KOPT-K1 (cell line): ENCODE results near the gene PKD2L1.
"Not testable (repeated sequence)": the region's sequence is repeated elsewhere in the genome, so short reads cannot be mapped to it uniquely, and the experiment has no call there.

Experiments
- H3K27ac ChIP-seq: fragments of 200-600 bp; sonication (generic); 2 replicates; pipeline ENCODE4 v1.5.1; 2016; ENCODE audit warnings: antibody characterized with exemption, mild to moderate bottlenecking, low read depth, low read length; ENCODE audit not compliant: poor library complexity, severe bottlenecking
- H3K36me3 ChIP-seq: fragments of 200-600 bp; sonication (generic); 2 replicates; pipeline ENCODE4 v1.5.1; 2017; ENCODE audit warnings: antibody characterized with exemption, mild to moderate bottlenecking, low read length, moderate library complexity; ENCODE audit not compliant: insufficient read depth
- H3K9me3 ChIP-seq: fragments of 200-600 bp; sonication (generic); 2 replicates; pipeline ENCODE4 v1.5.1; 2017; ENCODE audit warnings: antibody characterized with exemption, low read length, mild to moderate bottlenecking; ENCODE audit not compliant: insufficient read depth, poor library complexity, severe bottlenecking

PKD2L1 gene

DNA sequence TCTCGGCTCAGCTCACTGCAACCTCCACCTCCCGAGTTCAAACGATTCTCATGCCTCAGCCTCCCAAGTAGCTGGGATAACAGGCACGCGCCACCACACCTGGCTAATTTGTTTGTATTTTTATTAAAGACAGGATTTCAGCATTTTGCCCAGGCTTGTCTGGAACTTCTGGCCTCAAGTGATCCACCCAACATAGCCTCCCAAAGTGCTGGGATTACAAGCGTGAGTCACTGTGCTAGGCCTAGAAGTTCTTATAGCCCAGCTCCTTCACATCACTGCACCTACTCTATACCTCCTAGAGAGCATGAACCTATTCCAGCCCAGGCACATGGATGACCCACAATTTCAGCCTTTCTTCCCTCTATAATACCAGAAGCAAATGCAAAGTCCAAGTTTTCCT, 42.3 kb downstream of the PKD2L1 start:
- H3K27ac ChIP-seq, result no peak overlapping the region
- H3K36me3 ChIP-seq, result peaks cover 17% of the 10 kb centered on the region
- no peaks in the 10 kb centered on the region for H3K9me3 ChIP-seq

DNA sequence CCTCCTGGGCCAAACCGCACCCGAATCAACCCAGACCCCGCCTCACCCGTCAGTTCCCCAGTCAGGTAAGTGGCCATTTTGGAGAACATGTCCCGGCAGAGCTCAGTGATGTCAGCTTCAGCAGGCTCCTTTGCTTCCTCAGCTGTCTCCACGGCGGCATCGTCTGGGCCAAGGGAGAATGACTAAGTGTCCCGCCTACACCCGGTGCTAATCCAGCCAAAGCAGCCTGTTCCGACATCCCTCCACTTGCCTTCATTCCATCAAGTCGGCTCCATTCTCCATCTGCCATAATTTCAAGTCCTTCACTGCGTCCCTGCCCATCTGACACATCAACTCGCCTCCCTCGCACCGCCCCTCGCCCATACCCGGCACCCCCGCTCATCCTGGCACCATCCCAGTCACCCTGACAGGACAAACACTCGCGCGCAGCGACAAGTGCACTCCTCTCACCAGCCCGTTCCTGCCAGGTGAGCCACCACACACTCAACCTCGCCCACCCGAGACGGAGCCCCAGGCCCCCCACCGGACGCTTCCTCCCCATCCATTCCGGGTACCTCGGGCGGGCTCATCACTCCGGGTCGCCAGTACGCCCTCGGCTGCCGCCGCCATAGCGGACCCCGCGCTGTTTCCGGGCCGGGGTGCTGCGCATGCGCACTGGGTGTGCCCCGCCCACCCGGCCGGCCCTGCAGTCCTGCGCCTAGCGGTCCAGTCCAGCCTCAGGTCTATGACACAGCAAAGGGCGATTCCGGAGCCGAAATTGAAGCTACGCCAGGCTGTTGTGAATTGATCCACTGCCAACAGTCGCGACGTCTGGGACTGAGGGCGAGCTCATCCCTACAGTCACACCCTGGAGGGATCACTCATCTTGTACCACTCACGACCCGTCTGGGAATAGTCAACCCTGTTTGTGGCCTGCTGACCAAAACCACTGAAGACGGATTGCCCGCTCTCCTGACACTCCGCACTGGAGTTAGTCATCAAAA, 43.7 kb downstream of the PKD2L1 start, which contains the start of gene BLOC1S2:
Gene BLOC1S2, minus strand, starts transcription at position 630 of the 983 bp plus-strand sequence. Its CDS starts 21 bp downstream, at position 609.
- H3K9me3 ChIP-seq, result no peaks in the 10 kb centered on the region
- H3K27ac ChIP-seq, result peak within 1 kb of the TSS; percentile 78
- peaks cover 29% of the 10 kb centered on the region for H3K36me3 ChIP-seq

DNA sequence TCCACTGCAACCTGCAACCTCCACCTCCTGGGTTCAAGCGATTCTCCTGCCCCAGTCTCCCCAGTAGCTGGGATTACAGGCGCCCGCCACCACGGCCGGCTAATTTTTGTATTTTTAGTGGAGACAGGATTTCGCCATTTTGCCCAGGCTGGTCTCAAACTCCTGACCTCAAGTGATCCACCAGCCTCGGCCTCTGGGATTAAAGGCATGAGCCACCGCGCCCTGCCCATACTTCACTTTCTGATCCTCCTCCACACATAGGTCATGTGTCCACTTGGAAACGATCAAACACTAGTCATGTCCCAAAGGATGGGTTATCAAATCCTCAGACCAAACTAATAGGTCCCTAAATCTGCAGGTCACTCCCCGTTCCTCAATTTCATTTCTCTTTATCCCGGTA, 44.7 kb downstream of the PKD2L1 start:
- Histone ChIP-seq H3K36me3 (peaks cover 38% of the 10 kb centered on the region), H3K27ac (peak overlapping the region; percentile 78)
- H3K9me3 ChIP-seq, result not testable (repeated sequence)

DNA sequence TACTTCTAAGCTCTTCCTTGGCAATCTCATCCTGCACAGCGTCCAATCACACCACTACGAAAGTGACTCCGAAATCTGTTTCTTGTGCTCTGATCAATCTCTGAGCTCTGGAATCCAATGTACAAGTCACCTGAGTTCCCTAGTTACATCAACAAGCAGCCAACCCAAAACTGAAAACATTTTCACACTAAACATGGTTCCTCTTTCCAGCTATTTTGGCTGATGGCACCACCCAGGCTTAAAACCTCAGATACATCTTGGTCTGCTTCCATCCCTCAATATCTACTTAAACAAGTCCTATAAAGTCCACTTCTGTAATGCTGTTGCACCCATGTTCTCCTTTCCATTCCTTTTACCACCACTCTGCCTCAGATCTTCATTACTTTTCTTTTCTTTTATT, 47.1 kb downstream of the PKD2L1 start:
- Histone ChIP-seq H3K9me3 (no peaks in the 10 kb centered on the region), H3K36me3 (peaks cover 56% of the 10 kb centered on the region), H3K27ac (no peak overlapping the region)

DNA sequence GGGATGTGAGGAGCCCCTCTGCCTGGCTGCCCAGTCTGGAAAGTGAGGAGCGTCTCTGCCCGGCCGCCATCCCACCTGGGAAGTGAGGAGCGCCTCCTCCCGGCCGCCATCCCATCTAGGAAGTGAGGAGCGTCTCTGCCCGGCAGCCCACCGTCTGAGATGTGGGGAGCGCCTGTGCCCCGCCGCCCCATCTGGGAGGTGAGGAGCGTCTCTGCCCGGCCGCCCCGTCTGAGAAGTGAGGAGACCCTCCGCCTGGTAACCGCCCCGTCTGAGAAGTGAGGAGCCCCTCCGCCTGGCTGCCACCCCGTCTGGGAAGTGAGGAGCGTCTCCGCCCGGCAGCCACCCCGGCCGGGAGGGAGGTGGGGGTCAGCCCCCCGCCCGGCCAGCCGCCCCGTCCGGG, 53.1 kb downstream of the PKD2L1 start:
- not testable (repeated sequence) for H3K27ac ChIP-seq, H3K9me3 ChIP-seq
- H3K36me3 ChIP-seq, result peaks cover 59% of the 10 kb centered on the region

DNA sequence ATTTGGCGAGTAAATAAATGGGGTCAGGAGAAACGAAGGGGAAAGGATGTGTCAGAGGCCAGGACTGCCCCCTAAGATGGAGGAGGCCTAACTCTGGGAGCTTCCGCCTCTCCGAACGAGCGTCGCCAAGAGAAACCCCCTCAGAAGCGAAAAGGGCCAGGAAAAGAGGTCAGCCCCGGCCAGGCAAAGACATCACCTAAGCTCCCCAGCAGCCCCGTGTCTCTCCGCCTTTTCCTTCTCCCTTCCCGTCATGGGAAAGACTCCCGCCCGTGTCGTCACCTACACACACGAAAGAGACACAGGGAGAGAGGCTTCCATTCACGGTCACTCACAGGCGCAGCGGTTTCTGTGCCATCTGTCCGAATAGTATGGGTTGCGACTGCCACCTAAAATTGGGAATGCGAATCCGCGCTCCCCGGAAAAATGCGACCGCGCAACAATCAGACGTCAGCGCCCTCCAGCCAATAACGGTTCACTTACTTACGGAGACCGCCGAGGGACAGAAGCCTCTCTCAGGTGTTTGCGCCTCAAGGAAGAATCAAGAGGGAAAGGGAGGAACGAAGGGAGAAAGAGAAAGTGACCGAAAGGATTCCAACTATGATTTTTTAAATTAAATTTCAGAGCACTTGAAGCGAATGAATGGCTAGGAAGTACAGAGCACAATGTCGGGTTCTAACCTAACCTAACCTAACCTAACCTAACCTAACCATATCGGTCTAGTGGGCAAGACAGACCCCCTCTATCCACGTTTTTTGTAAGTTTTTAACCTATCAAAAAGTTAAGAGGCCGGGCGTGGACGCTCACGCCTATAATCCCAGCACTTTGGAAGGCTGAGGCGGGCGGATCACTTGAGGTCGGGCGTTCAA, 62.6 kb downstream of the PKD2L1 start, which contains the start of gene CWF19L1:
Gene CWF19L1, minus strand, starts transcription at position 400 of the 866 bp plus-strand sequence. Its CDS starts 45 bp downstream, at position 355.
- peaks cover 9% of the 10 kb centered on the region for H3K36me3 ChIP-seq
- no peaks in the 10 kb centered on the region for H3K9me3 ChIP-seq
- peak within 1 kb of the TSS; percentile 82 for H3K27ac ChIP-seq

DNA sequence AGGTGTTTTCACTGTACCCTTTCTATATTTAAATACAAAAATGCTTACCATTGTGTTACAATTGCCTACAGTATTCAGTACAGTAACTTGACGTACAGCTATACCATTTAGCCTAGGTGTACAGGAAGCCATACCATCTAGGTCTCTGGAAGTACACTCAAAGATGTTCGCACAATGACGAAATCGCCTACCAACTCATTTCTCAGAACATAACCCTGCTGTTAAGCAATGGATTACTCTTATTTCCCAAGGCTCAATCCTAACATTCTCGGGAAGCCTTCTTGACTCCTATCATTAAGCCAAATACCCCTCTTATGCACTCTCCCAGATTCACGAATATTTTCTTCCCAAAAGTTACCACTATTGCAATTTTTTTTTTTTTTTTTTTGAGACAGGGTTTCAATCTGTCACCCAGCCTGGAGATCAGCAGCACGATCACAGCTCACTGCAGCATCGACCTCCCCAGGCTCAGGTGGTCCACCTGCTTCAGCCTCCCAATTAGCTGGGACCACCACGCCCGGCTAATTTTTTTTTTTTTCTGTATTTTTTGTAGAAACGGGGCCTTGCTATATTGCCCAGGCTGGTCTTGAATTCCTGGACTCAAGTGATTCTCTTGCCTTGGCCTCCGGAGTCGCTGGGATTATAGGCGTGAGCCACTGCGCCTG, 64.1 kb downstream of the PKD2L1 start:
- peaks cover 21% of the 10 kb centered on the region for H3K36me3 ChIP-seq
- H3K27ac ChIP-seq, result no peak overlapping the region
- no peaks in the 10 kb centered on the region for H3K9me3 ChIP-seq

DNA sequence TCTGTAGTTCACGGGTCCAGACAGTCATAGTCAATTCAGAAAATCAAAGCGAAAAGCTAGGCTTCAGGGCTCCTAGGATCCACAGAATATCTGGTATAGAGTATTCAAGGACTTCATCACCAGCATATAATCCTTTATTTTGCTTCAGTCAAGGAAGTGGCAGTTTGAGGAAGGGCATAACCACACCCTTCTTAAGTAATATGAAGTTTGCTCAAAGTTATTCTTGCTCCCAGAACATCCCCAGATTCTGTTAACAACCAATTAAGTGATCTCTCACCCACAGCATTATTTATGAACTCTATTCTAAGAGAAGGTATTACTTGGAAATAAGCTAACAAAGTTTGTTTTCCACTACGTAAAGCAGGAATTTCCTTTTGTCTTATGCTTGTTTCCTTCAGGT, 75.8 kb downstream of the PKD2L1 start:
- Histone ChIP-seq H3K9me3 (no peaks in the 10 kb centered on the region), H3K36me3 (peaks cover 100% of the 10 kb centered on the region), H3K27ac (no peak overlapping the region)

DNA sequence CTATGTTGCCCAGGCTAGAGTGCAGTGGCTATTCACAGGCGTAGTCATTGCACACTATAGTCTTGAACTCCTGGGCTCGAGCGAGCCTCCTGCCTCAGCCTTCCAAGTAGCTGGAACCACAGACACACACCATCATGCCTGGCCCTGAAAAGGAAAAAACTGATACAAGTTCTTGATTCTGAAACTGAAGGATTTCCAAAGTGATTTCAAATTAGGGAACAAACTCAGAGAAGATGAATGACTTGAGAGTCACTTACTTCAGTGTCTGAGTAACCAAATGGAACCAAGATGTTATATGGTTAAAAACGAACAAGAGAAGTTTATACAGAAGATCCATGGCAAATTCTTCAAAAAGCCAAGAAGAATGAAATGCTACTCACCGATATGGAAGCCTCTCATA, 77.0 kb downstream of the PKD2L1 start:
- Histone ChIP-seq H3K27ac (no peak overlapping the region), H3K36me3 (peaks cover 100% of the 10 kb centered on the region), H3K9me3 (no peaks in the 10 kb centered on the region)

DNA sequence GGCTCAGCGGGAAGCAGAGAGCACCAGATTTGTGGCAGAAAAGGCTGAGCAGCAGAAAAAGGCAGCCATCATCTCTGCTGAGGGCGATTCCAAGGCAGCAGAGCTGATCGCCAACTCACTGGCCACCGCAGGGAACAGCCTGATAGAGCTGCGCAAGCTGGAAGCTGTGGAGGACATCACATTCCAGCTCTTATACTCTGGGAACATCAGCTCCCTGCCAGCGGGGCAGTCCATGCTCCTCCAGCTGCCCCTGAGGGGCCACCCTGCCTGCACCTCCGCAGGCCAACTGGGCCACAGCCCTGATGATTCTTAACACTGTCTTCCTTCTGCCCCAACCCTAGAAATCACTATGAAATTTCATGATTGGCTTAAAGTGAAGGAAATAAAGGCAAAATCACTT, 81.2 kb downstream of the PKD2L1 start:
- Histone ChIP-seq H3K27ac (no peak overlapping the region), H3K36me3 (peaks cover 99% of the 10 kb centered on the region), H3K9me3 (no peaks in the 10 kb centered on the region)

DNA sequence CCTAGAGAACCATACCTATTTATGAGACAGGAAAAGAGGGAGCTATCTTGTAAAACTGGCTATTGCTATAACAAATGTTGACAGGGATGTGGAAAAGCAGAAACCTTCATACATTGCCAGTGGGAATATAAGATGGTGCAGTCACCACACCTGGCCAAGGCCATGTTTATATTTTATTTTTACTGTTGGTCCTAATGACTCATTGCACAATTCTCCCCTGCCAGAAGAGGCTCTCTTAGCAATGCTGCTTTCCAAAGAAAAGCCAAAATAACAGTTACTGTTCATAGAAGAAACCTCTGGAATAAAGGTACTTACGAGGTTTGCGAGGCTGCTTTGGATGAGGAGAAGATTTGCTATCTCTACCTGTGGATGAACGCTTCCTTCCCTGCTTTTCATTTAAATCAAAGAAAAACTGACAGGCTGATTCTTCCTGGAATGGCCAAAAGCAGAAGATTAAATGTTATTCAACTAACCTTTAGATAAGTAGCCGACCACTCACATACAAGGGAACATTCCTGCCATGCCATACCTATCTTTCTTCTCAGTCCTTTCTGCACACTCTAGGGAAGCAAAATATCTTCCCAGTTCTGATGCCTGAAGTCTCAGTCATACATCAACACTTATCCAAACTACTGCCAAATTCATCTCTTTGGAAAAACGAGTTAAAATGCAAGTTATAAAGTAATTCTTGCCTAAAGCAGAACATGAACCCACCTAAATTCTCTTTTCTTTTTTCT, 84.4 kb downstream of the PKD2L1 start:
- Histone ChIP-seq H3K36me3 (peaks cover 99% of the 10 kb centered on the region), H3K27ac (no peak overlapping the region), H3K9me3 (no peaks in the 10 kb centered on the region)

DNA sequence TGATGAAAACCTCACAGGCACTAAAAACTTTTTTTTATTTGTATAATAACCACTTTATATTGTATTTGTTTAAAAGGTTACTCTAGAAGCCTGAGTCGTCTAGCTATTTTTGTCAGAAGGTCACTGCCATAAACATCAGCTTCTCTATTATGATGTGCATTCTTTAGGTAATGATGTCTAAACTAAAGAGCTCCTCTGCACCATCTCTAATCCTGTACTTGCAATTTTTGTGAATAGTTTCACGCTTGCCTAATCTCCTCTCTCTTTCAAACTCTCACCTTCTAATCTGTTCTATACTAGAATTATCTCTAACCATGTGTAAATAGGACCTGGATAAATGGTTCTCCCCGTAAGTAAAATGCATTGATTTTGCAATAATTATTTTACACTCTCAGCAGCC, 90.2 kb downstream of the PKD2L1 start:
- peaks cover 97% of the 10 kb centered on the region for H3K36me3 ChIP-seq
- no peaks in the 10 kb centered on the region for H3K9me3 ChIP-seq
- H3K27ac ChIP-seq, result no peak overlapping the region

DNA sequence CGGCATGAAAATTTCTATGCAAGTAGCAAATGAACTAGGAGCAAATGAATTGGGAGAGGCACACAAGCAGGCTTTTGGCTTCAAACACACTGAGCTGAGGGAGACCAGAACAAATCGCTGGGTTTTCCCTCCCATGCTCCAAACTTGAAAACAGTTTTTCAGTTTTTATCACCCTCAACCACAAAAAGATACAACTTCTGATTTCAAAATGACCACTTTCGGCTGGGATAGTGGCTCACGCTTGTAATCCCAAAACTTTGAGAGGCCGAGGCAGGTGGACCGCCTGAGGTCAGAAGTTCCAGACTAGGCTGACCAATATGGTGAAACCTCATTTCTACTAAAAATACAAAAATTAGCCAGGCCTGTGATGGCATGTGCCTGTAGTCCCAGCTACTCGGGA, 91.6 kb downstream of the PKD2L1 start:
- Histone ChIP-seq H3K27ac (no peak overlapping the region), H3K9me3 (no peaks in the 10 kb centered on the region), H3K36me3 (peaks cover 97% of the 10 kb centered on the region)
